PC-9 (cell line): ENCODE data around the gene MYO16.

ENCODE experiments used
- EZH2 ChIP-seq: fragments of 200-600 bp; sonication (generic); IDR thresholded peaks from 2 replicates; pipeline ENCODE4 v1.8.0; 2017; ENCODE audit warnings: antibody characterized with exemption, low read depth
- TF ChIP-seq, protein P1 (sequence below): fragments of 200-600 bp; sonication (generic); conservative IDR thresholded peaks from 2 replicates; pipeline ENCODE4 v1.6.1; 2017; ENCODE audit warnings: mixed run types, antibody characterized with exemption, mild to moderate bottlenecking, moderate library complexity

DNA sequence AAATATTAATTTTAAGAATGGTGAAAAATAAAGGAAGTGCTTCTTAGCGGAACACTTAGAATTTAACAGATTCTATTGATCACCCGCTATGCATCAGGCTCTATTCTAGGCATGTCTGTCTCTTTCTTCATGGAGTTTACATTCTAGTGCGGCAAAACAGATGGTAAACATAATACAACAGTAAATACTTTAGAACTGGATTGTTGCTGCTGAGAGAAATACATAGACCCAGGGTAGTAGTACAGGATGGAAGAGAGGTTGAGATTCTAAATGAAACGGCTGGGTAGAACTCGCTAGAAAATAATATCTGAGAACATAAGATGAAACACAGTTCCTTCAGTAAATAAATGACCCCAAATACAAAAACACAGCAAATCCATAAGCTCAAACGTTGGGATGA, 498.7 kb downstream of the MYO16 start:
- TF ChIP-seq, protein P1, sequence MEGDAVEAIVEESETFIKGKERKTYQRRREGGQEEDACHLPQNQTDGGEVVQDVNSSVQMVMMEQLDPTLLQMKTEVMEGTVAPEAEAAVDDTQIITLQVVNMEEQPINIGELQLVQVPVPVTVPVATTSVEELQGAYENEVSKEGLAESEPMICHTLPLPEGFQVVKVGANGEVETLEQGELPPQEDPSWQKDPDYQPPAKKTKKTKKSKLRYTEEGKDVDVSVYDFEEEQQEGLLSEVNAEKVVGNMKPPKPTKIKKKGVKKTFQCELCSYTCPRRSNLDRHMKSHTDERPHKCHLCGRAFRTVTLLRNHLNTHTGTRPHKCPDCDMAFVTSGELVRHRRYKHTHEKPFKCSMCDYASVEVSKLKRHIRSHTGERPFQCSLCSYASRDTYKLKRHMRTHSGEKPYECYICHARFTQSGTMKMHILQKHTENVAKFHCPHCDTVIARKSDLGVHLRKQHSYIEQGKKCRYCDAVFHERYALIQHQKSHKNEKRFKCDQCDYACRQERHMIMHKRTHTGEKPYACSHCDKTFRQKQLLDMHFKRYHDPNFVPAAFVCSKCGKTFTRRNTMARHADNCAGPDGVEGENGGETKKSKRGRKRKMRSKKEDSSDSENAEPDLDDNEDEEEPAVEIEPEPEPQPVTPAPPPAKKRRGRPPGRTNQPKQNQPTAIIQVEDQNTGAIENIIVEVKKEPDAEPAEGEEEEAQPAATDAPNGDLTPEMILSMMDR = no peak
- TF ChIP-seq EZH2 = no peak
